ENCODE data around the gene HNF1A.
A peak's percentile ranks its signal among the peaks of the same experiment; 100 is the strongest.
"Not testable (repeated sequence)": the region's sequence is repeated elsewhere in the genome, so short reads cannot be mapped to it uniquely, and the experiment has no call there.

HNF1A gene, protein sequence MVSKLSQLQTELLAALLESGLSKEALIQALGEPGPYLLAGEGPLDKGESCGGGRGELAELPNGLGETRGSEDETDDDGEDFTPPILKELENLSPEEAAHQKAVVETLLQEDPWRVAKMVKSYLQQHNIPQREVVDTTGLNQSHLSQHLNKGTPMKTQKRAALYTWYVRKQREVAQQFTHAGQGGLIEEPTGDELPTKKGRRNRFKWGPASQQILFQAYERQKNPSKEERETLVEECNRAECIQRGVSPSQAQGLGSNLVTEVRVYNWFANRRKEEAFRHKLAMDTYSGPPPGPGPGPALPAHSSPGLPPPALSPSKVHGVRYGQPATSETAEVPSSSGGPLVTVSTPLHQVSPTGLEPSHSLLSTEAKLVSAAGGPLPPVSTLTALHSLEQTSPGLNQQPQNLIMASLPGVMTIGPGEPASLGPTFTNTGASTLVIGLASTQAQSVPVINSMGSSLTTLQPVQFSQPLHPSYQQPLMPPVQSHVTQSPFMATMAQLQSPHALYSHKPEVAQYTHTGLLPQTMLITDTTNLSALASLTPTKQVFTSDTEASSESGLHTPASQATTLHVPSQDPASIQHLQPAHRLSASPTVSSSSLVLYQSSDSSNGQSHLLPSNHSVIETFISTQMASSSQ

DNA sequence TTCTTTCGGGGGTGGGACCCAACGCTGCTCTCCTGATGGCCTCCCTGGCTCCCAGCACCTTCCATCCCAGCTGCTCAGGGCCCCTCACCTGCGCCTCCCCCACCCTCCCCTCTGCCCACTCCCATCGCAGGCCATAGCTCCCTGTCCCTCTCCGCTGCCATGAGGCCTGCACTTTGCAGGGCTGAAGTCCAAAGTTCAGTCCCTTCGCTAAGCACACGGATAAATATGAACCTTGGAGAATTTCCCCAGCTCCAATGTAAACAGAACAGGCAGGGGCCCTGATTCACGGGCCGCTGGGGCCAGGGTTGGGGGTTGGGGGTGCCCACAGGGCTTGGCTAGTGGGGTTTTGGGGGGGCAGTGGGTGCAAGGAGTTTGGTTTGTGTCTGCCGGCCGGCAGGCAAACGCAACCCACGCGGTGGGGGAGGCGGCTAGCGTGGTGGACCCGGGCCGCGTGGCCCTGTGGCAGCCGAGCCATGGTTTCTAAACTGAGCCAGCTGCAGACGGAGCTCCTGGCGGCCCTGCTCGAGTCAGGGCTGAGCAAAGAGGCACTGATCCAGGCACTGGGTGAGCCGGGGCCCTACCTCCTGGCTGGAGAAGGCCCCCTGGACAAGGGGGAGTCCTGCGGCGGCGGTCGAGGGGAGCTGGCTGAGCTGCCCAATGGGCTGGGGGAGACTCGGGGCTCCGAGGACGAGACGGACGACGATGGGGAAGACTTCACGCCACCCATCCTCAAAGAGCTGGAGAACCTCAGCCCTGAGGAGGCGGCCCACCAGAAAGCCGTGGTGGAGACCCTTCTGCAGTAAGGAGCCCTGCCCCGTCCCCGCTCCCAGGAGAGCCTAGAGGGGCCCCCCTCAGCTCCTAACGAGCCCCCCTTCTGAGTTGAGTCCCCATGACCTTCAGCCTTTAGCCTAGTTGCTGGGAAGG is at the start of gene HNF1A:
TSS of gene HNF1A (plus strand) at position 248 of the 924 bp plus-strand sequence. CDS start at position 474, 226 bp downstream.
- no peak for DNase-seq (ENCODE audit: low read depth)

DNA sequence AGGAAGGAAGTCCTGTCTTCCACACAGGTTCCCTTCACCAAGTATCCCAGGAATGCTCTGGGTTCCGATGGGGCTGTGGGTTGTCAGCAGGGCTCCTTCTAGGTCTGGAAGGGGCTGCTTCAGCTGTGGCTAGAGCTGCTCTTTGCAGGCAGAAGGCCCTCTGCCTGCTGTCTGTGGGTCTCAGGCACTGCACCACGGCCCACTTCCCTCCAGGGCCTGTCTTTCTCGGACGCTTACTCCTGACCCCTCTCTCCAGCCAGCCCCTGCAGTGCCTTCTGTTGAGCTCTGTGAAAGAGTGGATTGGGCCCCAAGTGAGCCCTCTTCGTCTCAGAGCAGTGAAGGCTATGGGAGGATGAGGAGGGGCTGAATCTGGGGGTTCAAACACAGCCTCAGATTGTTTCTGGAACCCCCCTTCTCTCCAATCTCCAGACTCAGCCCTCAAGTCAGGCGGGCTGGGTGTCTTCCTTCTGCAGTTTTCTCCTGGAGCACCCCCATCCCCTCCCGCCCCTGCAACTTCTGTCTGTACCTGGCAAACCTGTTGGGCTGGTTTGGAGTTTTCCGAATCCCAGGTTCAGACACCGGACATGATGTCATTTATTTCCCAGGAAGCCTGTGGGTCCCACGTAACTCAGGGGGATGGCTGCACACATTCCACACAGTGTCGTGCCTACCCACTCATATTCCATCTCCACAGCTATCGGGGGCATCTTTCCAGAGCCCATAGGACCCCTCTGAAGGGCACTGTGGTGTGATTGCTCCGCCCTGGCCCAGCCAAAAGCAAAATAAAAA is 49.3 kb upstream of the HNF1A start:
- no peak for DNase-seq (ENCODE audit: low read depth)

DNA sequence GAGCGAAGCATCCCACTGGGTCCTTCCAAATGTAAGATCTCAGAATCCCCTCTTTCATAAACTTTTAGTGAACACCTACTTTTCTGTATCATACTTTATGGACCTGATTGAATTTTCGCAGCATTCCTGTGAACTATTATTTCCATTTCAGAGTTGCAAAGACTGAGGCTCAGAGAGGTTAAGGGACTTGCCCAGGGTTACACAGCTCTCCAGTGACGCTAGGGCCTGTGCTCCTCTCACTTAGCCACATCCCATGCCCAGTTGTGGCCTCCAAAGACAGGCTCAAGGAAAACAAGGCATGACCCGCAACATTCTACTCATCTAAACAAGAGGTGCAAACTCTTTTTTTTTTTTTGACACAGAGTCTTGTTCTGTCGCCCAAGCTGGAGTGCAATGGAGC is 48.3 kb upstream of the HNF1A start:
- DNase-seq (ENCODE audit: low read depth), result no peak

DNA sequence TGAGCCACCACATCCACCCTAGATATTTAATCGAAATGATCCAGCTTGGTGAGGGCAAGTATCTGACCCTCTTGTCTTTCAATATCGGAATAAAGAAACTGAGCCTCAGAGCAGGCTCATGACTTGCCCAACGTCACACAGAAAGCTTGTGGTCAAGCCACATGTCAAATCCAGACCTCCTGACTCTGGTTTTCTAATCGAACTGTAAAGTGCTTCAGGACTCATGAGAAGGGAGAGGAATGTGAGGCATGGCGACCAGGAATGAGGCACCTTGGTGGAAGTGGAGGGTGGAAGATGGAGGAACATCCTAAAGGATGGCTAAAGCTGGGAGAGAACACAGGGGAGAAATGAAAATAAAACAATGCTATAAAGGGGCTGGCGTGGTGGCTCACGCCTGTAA is 46.3 kb upstream of the HNF1A start:
- no peak for DNase-seq (ENCODE audit: low read depth)

DNA sequence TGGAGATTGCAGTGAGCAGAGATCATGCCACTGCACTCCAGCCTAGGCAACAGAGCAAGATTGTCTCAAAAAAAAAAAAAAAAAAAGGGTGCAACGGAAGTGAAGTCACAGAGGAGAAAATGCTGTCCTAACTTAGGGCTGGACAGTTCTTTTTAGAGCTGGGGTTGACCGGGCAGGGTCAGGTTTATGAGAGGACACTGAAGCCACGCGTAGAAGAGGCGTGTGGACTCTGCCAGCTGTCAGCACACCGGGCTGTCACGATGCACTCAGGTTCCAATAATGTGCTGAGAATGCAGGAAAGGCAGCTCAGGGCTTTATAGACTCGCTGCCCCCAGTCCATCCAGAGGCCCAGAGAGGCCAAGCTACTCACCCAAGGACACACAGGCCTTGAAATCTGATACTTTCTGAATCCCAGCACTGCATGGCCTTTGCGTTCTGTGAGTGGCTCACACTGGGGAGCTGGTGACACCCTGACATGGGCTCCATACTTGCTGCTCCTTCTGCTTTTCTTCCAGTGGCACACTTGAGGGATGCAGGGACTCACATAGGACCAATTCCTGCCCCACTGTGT is 45.3 kb upstream of the HNF1A start:
- DNase-seq (ENCODE audit: low read depth), result no peak

DNA sequence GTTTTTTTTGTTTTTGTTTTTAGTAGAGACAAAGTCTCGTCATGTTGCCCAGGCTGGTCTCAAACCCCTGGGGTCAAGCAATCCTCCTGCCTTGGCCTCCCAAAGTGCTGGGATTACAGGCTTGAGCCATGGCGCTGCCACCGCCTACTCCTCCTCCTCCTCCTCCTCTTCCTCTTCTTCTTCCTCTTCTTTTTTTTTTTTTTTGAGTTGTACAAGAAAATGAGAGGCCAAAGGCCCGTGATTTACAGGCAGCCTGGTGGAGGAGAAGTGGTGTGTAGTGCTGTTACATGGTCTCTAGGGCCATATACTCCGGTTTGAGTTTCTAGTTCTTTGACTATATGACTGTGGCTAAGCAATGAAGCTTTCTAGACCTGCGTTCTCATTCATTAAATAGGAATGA is 44.6 kb upstream of the HNF1A start:
- no peak for DNase-seq (ENCODE audit: low read depth)

DNA sequence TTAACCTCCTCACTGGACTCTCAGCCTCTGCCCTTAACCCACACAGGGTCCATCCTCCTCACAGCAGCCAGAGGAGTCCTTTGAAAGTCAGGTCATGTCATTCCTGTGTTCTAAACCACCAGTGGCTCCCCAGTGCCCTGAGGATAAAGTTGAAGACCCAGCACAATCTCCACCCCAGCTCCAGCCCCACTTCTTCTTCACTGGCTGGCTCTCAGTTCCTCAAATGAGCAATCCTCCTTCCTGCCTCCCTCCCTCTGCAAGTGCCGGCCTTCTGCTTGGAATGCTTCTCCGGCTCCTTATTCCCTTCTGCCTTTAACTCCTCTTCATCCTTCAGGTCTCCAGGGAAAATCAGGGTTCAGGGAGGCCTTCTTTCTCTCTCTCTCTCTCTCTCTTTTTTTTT is 42.1 kb upstream of the HNF1A start:
- DNase-seq (ENCODE audit: low read depth), result no peak

DNA sequence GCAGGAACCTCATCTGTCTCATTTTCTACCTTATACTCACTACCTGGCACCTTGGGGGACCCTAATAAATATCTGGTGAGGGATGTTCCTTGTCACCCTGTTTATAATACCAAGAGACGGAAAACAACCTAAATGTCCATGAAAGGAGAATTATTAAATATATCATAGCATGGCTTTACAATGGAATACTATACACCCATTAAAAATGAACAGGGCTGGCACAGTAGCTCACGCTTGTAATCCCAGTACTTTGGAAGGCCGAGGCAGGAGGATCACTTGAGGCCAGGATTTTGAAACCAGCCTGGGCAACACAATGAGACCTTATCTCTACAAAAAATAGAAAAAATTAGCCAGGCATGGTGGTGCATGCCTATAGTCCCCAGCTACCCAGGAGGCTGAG is 39.8 kb upstream of the HNF1A start:
- no peak for DNase-seq (ENCODE audit: low read depth)

DNA sequence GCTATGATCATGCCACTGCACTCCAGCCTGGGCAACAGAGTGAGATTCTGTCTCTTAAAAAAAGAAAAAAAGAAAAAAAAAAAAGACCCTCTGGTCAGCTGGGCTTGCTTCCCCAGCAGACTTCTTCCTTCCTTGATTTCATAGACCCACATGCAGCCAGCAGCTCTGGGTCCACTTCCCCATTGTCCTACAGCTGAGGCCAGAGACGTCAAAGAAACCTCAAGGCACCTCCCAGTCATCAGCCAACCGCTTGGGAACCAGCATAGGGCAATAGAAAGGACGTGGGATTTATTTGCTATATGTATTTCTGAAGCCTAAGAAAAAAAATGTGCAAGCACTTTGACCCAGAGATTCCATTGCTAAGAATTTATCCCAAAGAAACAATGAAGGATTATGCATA is 38.8 kb upstream of the HNF1A start:
- DNase-seq (ENCODE audit: low read depth), result no peak

DNA sequence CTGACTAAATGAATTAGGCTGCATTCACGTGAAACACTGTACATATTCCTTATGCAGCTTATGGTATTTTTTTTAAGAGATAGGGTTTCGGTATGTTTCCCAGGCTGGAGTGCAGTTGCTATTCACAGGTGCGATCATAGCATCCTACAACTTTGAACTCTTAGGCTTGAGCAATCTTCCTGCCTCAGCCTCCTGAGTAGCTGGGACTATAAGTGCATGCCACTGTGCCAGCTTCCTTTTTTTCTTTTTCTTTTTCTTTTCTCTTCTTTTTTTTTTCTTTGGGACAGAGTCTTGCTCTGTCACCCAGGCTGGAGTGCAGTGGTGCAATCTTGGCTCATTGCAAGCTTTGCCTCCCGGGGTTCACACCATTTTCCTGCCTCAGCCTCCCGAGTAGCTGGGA is 38.3 kb upstream of the HNF1A start:
- no peak for DNase-seq (ENCODE audit: low read depth)

DNA sequence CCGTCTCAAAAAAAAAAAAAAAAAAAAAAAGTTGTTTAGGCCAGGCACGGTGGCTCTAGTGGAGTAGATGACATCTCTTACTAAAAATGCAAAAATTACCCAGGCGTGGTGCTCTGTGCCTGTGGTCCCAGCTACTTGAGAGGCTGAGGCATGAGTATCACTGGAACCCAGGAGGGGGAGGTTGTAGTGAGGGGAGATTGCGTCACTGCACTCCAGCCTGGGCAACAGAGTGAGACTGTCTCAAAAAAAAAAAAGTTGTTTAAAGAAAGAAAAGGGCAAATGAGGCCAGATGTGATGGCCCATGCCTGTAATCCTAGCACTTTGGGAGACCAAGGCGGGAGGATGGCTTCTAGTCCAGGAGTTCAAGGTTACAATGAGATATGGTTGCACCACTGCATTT is 37.5 kb upstream of the HNF1A start:
- no peak for DNase-seq (ENCODE audit: low read depth)

DNA sequence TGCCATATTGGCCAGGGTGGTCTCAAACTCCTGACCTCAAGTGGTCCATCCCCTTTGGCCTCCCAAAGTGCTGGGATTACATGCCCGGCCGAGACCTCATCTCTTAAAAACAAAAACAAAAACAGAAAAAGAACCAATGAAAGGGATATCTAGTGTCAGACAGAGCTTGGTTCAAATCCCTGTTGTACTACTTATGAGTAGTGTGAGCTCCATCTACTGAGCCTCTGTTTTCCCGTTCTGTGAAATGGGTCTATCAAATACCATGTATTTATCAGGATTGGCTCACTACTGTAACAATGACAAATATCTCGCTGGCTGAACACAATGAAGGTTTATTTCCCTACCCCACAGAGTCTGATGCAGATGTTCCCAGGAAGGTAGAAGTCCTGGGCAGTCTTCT is 36.9 kb upstream of the HNF1A start:
- no peak for DNase-seq (ENCODE audit: low read depth)

DNA sequence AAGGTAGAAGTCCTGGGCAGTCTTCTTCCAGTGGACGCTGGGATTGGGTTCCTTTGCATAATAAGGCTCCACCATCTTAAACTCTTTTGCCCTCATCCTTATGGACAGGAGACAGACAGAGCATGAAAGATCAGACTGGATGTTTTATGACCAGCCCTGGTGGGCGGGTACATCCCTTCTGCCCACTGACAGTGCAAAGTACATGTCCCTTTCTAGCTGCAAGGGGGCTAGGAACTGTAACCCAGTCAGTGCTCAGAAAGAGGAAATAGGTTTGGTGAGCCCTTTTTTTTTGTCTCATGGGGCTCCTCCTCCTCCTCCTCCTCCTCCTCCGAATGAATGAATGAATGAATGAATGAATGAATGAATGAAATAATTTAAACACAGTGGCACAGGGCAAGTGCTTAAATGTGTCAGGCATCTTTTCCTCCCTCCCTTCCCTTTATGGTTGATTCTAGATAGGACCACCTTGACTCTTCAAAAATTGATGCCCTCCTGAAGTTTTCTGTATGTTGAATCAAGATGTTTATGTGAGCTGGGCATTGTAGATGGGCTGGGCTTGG is 36.4 kb upstream of the HNF1A start:
- DNase-seq (ENCODE audit: low read depth), result no peak

DNA sequence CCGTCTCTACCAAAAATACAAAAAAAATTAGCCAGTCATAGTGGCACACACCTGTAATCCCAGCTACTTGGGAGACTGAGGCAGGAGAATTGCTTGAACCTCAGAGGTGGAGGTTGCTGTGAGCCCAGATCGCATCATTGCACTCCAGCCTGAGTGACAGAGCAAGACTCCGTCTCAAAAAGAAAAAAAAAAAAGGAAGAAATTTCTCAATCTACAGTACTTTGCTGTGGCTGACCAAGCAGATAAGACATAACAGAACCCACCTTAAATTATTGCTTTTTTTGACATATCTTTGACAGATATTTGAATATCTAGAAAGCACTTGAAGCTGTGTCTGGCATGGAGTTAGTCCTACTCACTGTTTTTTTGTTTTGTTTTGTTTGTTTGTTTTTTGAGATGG is 34.9 kb upstream of the HNF1A start:
- no peak for DNase-seq (ENCODE audit: low read depth)

DNA sequence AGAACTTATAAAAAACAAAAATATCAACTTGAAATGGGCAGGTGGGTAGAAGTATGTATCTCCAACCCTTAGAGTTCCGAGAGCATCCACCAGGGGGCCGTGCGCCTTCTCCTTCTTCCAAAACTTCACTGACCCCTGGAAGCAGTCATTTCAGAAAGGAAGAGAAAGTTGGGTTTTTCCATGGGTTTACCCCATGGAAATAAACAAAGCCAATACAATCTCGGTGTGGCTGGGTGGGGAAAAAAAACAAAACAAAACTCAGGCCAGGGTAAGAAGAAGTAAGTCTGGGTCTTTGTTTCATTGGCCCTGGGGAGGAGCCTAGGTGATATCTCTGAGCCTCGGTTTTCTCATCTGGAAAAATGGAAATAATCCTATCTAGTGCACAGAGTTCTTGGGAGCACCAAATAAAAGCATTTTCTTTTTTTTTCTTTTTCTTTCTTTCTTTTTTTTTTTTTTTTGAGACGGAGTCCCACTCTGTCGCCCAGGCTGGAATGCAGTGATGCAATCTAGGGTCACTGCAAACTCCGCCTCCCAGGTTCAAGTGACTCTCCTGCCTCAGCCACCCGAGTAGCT is 33.6 kb upstream of the HNF1A start:
- DNase-seq (ENCODE audit: low read depth), result peak; percentile 43

DNA sequence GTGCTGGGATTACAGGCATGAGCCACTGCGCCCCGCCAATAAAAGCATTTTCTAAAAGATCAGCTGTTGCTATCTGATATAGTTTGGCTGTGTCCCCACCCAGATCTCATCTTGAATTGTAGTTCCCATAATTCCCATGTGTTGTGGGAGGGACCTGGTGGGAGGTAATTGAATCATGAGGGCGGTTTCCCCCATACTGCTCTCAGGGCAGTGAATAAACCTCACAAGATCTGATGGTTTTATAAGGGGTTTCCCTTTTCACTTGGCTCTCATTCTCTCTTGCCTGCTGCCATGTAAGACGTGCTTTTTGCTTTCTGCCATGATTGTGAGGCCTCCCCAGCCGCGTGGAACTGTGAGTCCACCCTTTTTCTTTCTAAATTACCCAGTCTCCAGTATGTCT is 32.8 kb upstream of the HNF1A start:
- not testable (repeated sequence) for DNase-seq (ENCODE audit: low read depth)

DNA sequence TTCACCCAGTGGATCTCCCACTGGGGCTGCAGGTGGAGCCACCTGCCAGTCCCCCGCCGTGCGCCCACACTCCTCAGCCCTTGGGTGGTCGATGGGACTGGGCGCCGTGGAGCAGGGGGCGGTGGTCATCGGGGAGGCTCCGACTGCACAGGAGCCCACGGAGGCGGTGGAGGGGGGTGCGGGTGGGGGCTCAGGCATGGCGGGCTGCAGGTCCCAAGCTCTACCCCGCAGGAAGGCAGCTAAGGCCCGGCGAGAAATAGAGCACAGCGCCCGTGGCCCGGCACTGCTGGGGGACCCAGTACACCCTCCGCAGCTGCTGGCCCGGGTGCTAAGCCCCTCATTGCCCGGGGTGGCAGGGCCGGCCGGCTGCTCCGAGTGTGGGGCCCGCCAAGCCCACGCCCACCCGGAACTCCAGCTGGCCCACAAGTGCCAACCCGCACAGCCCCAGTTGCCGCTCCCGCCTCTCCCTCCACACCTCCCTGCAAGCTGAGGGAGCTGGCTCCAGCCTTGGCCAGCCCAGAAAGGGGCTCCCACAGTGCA is 28.0 kb upstream of the HNF1A start:
- not testable (repeated sequence) for DNase-seq (ENCODE audit: low read depth)

DNA sequence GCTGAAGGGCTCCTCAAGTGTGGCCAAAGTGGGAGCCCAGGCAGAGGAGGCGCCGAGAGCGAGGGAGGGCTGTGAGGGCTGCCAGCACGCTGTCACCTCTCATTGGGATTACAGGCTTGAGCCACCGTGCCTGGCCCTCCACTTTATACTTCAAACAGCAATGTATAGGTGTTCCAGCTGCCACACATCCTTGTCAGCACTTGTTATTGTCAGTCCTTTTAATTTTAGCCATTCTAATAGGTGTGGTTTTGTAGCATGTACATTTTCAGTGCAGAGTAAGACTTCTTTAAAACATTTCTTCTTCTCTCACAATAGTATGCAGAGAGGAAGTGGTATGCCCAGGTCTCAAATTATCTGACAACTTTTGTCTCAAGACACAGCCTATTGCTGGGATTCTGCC is 27.5 kb upstream of the HNF1A start:
- DNase-seq (ENCODE audit: low read depth), result no peak

DNA sequence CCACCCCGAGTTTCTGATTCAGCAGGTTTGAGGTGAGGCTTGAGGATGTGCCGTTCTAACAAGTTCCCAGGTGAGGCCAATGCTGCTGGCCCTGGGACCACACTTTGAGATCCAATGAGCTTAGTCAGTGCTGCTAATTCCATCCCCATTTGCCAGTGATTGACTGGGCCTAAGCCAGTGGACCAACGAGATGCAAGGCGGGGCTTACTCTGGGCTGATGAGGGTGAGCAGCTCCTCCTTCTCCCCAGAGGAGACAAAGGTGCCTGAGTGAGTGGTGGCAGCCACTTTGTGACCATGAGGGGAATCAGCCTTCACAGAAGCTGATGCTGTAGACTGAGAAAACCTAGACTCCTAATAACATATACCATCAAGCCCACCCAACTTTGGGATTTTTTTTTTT is 23.1 kb upstream of the HNF1A start:
- no peak for DNase-seq (ENCODE audit: low read depth)

DNA sequence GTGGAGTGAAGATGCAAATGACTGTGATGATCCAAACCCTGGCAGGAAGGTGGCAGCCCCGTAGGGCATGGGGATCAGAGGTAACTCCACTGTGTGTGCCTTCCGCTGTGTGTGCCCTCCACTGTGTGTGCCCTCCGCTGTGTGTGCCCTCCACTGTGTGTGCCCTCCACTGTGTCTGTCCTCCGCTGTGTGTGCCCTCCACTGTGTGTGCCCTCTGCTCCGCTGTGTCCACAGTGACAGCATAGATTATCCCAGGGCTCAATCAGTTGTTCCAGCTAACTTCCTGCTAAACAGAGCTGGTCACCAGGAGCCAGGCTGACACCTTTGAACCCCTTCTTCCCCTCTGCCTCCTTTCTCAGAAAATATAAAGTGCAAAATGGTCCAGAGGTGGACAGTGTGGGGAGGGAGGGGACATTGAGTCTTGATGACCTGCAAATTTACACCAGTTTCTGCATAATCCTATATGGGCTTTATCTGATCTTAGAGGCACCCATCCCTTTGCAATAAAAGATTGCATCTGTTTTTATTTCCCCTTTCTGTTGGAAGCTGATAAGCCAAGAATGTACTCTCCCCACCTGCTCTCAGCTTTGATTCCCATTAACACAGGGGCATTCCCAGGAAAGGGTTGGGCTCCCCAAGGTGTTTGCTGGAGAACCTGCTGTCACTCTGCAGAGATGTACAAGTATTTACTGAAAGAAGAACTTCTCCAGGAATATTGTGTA is 21.6 kb upstream of the HNF1A start:
- no peak for DNase-seq (ENCODE audit: low read depth)

All from stimulated activated CD8-positive, alpha-beta memory T cell treated with anti-CD3 and anti-CD28 coated beads, Interleukin-15, amount 100 ng/mL, for 24 hours (primary cell).